ENCODE data around the gene TBC1D30. TPM values are rescaled to one million over a fixed set of nuclear protein-coding genes. Genes with fewer than 3 reads are reported as not detected.
A peak's percentile ranks its signal among the peaks of the same experiment; 100 is the strongest.

The TBC1D30 gene
- total RNA-seq, 1 experiment from 2014 or later = 0.30 TPM

DNA sequence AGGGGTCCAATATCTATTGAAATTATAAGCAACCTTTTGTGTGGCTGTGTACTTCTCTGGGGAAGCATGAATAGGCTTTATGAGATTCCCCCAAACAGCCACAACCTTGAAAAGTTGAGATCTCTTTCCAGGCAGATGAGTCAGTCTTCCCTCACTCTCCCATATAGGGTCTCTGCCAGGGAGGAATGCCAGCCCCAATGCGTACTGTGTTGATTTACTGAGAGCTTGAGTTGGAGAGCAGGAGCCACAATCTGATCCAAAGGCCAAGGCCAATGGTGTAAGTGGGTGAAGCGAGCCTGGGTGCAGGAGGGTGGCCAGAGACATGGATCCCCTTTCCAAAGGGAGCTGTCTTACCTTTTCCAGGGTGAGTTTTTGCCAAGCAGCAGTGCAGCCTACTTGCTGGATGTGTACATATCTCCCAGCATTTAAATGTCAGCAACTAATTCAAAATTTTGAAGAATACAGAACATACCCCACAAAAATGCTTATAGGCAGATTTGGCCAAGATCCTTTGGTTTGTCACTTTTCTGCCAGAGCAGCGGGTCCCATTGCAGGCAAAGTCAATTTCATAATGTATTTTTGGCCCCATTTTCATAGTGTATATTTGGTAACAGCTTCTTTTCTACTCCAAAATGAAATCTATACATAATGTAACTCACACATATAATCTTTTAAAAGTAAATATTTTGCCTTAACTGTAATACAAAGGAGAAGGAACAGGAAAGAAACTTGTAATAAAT is 88.2 kb downstream of the TBC1D30 start:
- no peaks in the 10 kb centered on the region for H3K36me3 ChIP-seq

DNA sequence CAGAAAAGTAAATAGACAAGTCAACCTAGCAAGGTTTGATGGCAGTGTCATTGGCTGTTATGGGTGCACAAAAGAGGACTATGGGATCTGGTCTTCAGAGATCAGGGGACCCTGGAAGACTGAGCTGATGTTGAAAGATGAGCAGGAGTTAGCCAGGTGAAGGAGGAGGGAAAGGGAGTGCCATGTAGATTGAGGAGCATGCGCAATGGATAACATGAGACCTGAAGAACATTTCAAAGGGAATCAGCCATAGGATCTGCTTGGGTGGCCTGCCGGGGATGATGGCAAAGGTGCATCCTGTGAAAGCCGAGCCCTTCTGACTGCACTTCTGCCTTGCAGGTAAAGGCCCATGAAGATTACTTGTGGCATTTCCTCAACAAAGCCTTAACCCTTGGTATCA is 90.8 kb downstream of the TBC1D30 start:
- Histone ChIP-seq H3K4me3 (no peak overlapping the region), H3K36me3 (no peaks in the 10 kb centered on the region), H3K9me3 (no peaks in the 10 kb centered on the region), H3K27me3 (no peaks in the 10 kb centered on the region)
- DNase-seq = no peak

More for the DNA sequence above, 88.2 kb downstream of the TBC1D30 start:
- DNase-seq = peak; percentile 95
- Histone ChIP-seq H3K4me3 (no peak overlapping the region), H3K27me3 (no peaks in the 10 kb centered on the region), H3K9me3 (no peaks in the 10 kb centered on the region)

DNA sequence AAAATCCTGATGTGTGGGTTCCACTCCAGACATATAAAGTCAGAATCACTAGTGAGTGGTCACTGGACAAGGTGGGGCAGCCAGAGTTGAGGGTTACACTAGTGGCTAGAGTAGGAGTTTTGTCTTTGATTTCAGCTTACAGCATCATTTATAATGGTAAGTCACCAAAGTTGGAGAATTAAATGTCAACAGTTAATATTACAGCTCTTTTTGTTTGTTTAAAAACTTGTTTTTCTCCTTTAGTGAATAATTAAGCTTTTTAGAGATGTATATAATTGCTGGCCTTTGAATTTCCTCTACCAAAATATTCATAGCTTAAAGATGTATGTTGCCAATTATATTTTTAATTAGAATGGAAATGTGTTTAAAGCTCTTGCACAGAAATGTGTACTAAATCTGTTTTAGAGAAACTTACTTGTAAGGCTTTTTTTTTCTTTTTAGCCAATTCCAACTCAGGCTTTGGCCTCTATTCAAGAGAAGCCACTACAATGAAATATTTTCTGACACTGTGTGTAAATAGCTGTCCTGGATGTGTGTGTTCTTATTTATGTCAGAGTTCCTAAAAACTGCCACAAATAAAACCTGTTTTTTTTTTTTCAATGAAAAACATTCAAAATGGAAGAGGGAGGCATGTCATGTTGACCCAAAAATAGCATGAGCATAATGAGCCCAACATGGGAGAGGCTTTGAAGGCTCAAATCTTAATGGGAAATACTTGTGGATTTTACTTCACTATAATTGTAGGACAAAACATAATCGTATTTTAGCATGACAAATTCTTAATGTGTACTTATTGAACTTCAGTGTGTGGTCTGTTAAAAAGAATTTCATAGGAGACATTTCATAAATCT is 92.2 kb downstream of the TBC1D30 start:
- Histone ChIP-seq H3K9me3 (no peaks in the 10 kb centered on the region), H3K36me3 (no peaks in the 10 kb centered on the region), H3K4me3 (no peak overlapping the region), H3K27me3 (no peaks in the 10 kb centered on the region)
- no peak for DNase-seq

DNA sequence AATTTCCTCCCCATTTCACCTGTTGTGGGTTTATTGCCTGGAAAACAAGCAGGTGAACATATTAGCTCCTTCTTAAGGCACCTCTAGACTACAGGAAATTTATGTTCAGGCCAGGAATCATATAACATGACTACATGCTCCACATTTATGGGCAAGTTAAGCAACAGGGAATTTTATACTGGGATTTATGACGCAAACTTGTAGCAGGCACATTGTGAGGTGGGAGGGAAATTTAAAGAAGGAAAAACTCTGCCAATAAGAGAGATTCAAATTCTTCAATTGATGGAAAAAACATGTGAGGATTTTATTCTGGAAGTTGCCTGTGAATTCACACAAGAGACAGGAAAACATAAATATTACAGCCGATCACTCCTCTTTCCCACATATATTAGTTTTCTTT is 93.9 kb downstream of the TBC1D30 start:
- no peaks in the 10 kb centered on the region for H3K36me3 ChIP-seq
- no peak for DNase-seq
- no peaks in the 10 kb centered on the region for H3K9me3 ChIP-seq
- H3K4me3 ChIP-seq = no peak overlapping the region
- H3K27me3 ChIP-seq = no peaks in the 10 kb centered on the region

DNA sequence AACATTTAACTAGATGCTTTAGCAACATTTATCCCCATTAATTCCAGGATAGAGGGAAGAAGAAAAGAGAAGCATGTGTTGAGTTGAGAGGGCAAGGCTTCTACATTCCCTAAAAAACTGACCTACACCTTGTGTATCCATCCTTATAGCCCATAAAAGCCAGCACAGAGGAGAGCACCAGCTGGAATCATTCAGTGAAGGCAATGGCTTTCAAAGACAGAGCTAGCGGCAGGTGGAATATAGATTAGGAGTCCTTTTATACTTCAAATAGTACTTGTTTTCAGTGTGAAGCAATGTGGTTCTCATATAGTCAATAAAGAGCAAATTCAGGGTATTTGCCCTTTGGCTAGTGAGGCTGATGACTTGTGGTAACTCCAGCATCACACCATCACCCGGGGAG is 94.4 kb downstream of the TBC1D30 start:
- Histone ChIP-seq H3K4me3 (no peak overlapping the region), H3K27me3 (no peaks in the 10 kb centered on the region), H3K9me3 (no peaks in the 10 kb centered on the region), H3K36me3 (no peaks in the 10 kb centered on the region)
- no peak for DNase-seq

DNA sequence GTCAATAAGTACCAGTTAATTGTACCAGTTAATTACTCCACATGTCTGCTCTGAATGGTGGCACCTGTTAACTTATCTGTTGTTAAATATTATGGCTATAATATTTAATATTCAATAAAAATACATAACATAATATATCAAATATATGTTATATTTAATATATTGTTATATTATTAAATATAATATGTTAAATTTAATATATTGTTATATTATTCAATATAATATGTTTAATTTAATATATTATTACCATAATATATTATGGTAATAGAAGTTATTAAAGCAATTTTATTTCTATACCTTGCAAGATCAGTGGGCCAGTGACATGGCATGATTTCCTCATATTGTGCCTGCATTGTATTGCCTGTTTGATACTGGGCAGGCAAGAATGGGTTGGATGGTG is 98.4 kb downstream of the TBC1D30 start:
- DNase-seq = no peak
- H3K27me3 ChIP-seq = no peaks in the 10 kb centered on the region

DNA sequence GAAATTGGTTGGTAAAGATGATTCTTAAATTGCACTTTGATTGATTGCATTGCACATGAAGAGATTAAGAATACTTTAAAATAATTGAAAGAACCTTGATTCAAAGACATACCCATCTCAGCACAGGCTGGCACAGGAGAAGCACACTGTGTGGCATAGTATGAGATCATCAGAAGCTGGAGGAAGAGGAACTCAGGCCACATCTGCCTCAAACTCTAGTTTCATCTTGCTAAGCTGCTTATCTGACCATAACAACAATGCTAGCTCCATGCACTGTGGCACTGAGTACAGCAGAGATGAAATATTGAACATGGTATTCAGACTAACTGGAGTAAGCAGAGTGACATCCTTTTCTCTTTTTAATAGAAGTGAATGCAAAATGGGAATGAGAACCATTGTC is 99.1 kb downstream of the TBC1D30 start:
- no peaks in the 10 kb centered on the region for H3K27me3 ChIP-seq
- 0 out of 2 replicates have a peak, but pooled peaks cover 2% of the 10 kb centered on the region for H3K9me3 ChIP-seq
- no peak overlapping the region for H3K4me3 ChIP-seq
- H3K36me3 ChIP-seq = no peaks in the 10 kb centered on the region
- no peak for DNase-seq

More for the DNA sequence above, 98.4 kb downstream of the TBC1D30 start:
- Histone ChIP-seq H3K9me3 (0 out of 2 replicates have a peak, but pooled peaks cover 2% of the 10 kb centered on the region), H3K36me3 (no peaks in the 10 kb centered on the region), H3K4me3 (no peak overlapping the region)

Other genes with a start within 250 kb of the TBC1D30 start
- 10.1 and 10.3 TPM in 2 replicates for gene RASSF3, start 214.2 kb upstream of the TBC1D30 start, total RNA-seq (2014; rRNA removed; shearing (Covaris generic); ENCODE audit: low replicate concordance)
- 42.7 and 48.1 TPM in 2 replicates for gene GNS, start 65.2 kb upstream of the TBC1D30 start, total RNA-seq (2014; rRNA removed; shearing (Covaris generic); ENCODE audit: low replicate concordance)